ENCODE data around the gene GALNS. TPM values are rescaled to one million over a fixed set of nuclear protein-coding genes. Genes with fewer than 3 reads are reported as not detected.

Gene GALNS
- polyA plus RNA-seq, 6 donors from 2014 or later = 6.1 to 21.4 (median 9.5) TPM

DNA sequence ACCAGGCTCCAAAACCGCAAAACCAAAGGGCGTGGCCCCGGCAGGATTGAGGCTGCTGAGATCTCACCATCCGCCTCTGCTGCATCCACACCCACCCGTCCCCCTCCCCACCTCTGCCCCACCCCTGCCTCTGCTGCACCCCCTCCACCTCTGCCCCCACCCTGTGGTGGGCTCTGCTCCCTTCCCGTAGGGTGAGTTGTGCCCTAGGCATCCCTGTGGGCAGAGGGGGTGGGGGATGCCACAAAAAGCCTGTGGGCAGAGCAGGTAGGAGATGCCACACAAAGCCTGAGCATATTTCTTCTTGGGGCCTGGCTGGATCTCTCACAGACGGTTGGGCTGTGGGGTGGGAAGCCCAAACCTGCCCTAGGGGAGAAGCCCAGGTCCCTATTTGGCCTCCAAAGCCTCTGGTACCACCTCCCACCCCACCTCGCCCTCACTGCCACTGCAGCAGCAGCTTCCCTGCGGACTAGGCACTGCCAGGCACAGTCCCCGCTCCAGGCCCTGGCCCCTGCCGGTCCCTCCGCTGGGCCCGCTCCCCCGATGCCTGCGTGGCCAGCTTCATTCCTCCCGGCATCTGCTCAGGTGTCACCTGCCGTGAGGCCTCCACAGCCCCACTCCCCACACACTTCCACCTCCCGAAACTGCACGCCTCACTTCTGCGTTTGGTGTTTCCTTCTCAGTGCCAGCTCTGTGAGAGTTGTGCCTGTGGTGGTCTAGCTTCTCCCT lies 21.0 kb upstream of the GALNS start:
- peaks cover 0 to 16% of the 10 kb centered on the region in 2 donors for H3K36me3 Mint-ChIP-seq
- no peak overlapping the region for H3K4me3 Mint-ChIP-seq

GRCh38 chr16:88876942-88877526 lies 20.3 kb upstream of the GALNS start:
- ATAC-seq (ENCODE audit: low read depth in 2 of 2) (no peak), DNase-seq (no peak)
- H3K27me3 Mint-ChIP-seq = no peaks in the 10 kb centered on the region
- peaks cover 0 to 1% (median 0%) of the 10 kb centered on the region in 7 donors for H3K9me3 Mint-ChIP-seq
- peaks cover 0 to 16% of the 10 kb centered on the region in 2 donors for H3K36me3 Mint-ChIP-seq
- peaks cover under 1 to 2% (median 2%) of the 10 kb centered on the region in 3 donors for H3K4me1 Mint-ChIP-seq
- H3K27ac Mint-ChIP-seq = peak overlapping the region in 1 of 6 donors; percentile 86
- H3K4me3 Mint-ChIP-seq = no peak overlapping the region

More for the DNA sequence above, 21.0 kb upstream of the GALNS start:
- DNase-seq (no peak), ATAC-seq (ENCODE audit: low read depth in 2 of 2) (no peak)
- Mint-ChIP-seq H3K9me3 (peaks cover 0 to 1% (median 0%) of the 10 kb centered on the region in 7 donors), H3K4me1 (peaks cover 6 to 7% (median 6%) of the 10 kb centered on the region in 3 donors), H3K27ac (no peak overlapping the region), H3K27me3 (no peaks in the 10 kb centered on the region)

- Mint-ChIP-seq H3K36me3 (peaks cover 0 to 16% of the 10 kb centered on the region in 2 donors), H3K9me3 (peaks cover 0 to 1% (median 0%) of the 10 kb centered on the region in 7 donors), H3K4me1 (peaks cover 6 to 7% (median 6%) of the 10 kb centered on the region in 3 donors), H3K27ac (peak overlapping the region in 1 of 6 donors; percentile 95), H3K27me3 (peaks cover 0 to 5% (median 4%) of the 10 kb centered on the region in 3 donors), H3K4me3 (no peak overlapping the region)
- ATAC-seq (ENCODE audit: low read depth in 2 of 2) (no peak), DNase-seq (no peak)
Observed at GRCh38 chr16:88875703-88876234, 19.0 kb upstream of the GALNS start.

- Mint-ChIP-seq H3K27me3 (peaks cover 0 to 10% (median 8%) of the 10 kb centered on the region in 3 donors), H3K4me3 (no peak overlapping the region), H3K4me1 (peaks cover 9 to 12% (median 11%) of the 10 kb centered on the region in 3 donors), H3K27ac (peak overlapping the region in 1 of 6 donors; percentile 74), H3K9me3 (peaks cover 0 to 1% (median 0%) of the 10 kb centered on the region in 7 donors), H3K36me3 (peaks cover 0 to 16% of the 10 kb centered on the region in 2 donors)
- no peak for DNase-seq
- ATAC-seq (ENCODE audit: low read depth in 2 of 2) = no peak
Observed at GRCh38 chr16:88874938-88875599, 18.3 kb upstream of the GALNS start.

DNA sequence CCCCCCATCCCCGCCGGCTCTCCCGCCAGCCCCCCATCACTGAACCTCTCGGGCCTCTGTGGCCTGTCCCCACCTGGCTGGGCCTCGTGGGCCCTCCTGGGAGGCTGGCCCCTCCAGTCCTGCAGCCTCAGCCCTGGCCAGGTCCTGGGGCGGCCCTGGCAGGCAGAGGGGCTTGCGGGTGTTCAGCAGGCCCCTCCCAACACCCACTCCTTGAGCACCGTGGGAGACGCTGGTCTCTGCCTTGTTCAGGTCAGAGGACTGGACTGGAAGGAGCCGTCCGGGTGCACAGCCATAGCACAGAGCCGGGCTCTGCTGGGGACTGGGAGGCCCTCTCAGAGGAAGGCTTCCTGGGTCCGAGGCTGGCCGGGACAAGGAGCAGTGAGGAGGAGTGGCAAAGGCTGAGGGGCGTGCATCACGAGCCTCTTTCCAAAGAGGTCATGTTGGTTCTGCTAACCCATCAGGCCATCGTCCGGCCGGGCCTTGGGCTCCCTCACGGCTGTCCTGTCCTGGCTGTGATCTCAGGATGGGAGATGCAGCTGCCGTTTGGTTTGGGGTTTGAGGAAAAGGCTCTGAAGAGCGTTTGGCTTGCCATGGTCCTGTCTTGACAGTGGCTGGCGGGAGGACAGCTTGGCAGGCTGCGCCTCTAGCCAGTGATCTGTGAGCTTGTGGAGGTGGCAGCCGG lies 16.0 kb upstream of the GALNS start:
- Mint-ChIP-seq H3K36me3 (peaks cover 0 to 16% of the 10 kb centered on the region in 2 donors), H3K4me1 (peaks cover 9 to 12% (median 11%) of the 10 kb centered on the region in 3 donors), H3K27ac (peak overlapping the region in 2 of 6 donors; percentile 11 to 67), H3K27me3 (peaks cover 0 to 25% (median 8%) of the 10 kb centered on the region in 3 donors), H3K9me3 (peaks cover 0 to 1% (median 0%) of the 10 kb centered on the region in 7 donors), H3K4me3 (no peak overlapping the region)
- ATAC-seq (ENCODE audit: low read depth in 2 of 2) (no peak), DNase-seq (no peak)

DNA sequence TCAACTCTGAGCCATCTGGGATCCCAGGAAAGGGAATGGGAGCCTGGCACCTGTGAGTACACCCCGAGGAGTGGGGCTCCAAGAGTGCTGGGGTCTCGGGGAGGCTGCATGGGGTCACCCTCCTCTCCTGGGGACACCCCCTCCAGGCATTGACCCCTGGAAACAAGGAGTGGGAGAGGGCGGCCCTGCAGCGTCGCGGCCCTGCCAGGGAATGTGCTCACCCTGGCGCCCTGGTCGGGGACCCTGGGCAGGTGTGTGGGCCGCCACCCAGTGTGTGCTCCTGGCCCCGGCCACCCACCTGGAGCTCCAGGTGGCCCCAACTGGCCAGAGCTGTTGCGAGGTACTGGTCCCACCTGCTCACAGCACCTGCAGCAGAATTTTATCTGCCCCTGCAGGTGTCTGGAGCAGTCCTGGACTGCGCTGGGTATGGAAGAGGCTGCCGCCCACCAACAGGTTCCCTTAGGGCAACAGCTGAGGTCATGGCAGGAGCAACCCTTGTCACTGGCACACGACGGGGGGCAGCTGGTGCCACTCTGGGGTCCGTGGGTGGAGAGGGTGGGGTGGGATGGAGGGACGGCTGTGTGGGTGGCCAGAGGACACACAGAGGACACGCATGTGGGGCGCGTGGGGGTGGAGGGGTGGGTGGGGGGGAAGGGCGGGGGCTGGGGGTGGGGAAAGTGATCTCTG lies 15.1 kb upstream of the GALNS start:
- H3K36me3 Mint-ChIP-seq = peaks cover 0 to 16% of the 10 kb centered on the region in 2 donors
- peak overlapping the region in 3 of 6 donors; percentile 63 to 78 (median 66) for H3K27ac Mint-ChIP-seq
- H3K4me3 Mint-ChIP-seq = peak overlapping the region in 2 of 8 donors; percentile 57 to 61
- H3K9me3 Mint-ChIP-seq = peaks cover 0 to 1% (median 0%) of the 10 kb centered on the region in 7 donors
- no peak for ATAC-seq (ENCODE audit: low read depth in 2 of 2)
- H3K4me1 Mint-ChIP-seq = peaks cover 9 to 12% (median 11%) of the 10 kb centered on the region in 3 donors
- DNase-seq = no peak
- H3K27me3 Mint-ChIP-seq = peaks cover 0 to 25% (median 8%) of the 10 kb centered on the region in 3 donors

DNA sequence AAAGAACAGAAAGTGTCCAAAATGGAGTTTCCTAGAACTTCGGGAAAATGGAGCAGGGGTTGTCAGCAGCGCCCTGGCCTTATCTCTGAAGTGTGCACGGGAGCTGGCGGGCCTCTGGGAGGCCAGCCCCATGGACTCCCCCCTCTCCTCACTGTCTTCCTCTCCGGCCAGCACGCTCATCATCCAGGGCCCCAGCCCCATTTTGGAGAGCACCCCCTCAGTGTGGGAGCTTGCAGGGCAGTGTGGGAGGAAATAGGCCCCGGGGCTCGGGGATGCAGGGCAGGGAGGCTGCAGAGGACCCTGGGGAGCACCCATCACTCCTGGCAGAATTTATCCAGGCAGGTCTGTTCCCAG lies 14.6 kb upstream of the GALNS start:
- Mint-ChIP-seq H3K9me3 (peaks cover 0 to 1% (median 0%) of the 10 kb centered on the region in 7 donors), H3K4me3 (peak overlapping the region in 7 of 8 donors; percentile 7 to 76 (median 57)), H3K4me1 (peaks cover 9 to 12% (median 11%) of the 10 kb centered on the region in 3 donors)

DNA sequence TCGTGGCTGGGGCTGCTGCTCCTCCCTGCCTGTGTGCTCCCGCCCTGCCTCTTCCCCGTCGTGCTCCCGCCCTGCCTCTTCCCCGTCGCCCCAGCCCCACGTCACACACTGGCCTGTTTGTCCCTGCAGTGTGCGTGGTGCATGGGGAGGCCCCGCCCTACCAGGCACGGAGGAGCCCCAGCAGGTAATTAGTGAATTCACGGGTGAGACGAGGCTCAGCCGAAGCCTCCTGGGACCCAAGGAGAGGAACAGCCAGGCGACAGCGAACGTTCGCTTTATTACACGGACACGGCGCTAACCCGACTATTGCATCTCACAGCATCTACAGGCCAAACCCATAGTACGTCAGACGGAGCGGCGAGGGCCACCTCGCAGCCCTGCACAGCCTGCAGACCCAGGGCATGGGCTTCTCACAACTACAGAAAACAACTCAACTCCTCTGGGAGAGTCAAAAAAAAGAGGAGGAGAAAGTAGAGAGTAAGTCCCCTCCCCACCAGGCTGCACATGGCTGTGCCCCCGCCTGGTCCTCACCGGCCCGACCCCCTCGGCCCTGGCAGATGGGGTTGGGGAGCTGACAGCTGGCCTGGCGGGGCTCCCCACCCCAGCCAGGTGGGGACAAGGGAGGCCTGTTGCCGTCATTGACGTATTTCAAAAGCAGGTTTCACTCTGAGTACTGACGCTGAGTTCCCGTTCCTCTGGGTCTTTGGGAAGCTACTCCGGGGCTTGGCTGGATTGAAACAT lies 14.0 kb upstream of the GALNS start:
- ATAC-seq (ENCODE audit: low read depth in 2 of 2) = peak; percentile 68 to 69
- peaks cover 0 to under 1% (median 0%) of the 10 kb centered on the region in 7 donors for H3K9me3 Mint-ChIP-seq
- H3K4me3 Mint-ChIP-seq = peak overlapping the region in 7 of 8 donors; percentile 20 to 76 (median 57)
- peak; percentile 29 for DNase-seq
- H3K27me3 Mint-ChIP-seq = peaks cover 0 to 25% (median 8%) of the 10 kb centered on the region in 3 donors
- H3K4me1 Mint-ChIP-seq = peaks cover 9 to 12% (median 11%) of the 10 kb centered on the region in 3 donors
- peak overlapping the region in 5 of 6 donors; percentile 24 to 78 (median 66) for H3K27ac Mint-ChIP-seq
- H3K36me3 Mint-ChIP-seq = peaks cover 0 to 6% of the 10 kb centered on the region in 2 donors

More for the DNA sequence above, 14.6 kb upstream of the GALNS start:
- no peak for DNase-seq
- Mint-ChIP-seq H3K36me3 (peaks cover 0 to 12% of the 10 kb centered on the region in 2 donors), H3K27me3 (peaks cover 0 to 25% (median 8%) of the 10 kb centered on the region in 3 donors), H3K27ac (peak overlapping the region in 4 of 6 donors; percentile 60 to 78 (median 66))
- ATAC-seq (ENCODE audit: low read depth in 2 of 2) = peak in 1 of 2 donors; percentile 8

GRCh38 chr16:88869673-88869980 lies 12.9 kb upstream of the GALNS start:
- Mint-ChIP-seq H3K27me3 (peaks cover 0 to 25% (median 8%) of the 10 kb centered on the region in 3 donors), H3K36me3 (no peaks in the 10 kb centered on the region), H3K4me3 (no peak overlapping the region), H3K9me3 (no peaks in the 10 kb centered on the region), H3K27ac (no peak overlapping the region), H3K4me1 (peaks cover 9 to 12% (median 10%) of the 10 kb centered on the region in 3 donors)
- ATAC-seq (ENCODE audit: low read depth in 2 of 2) (no peak), DNase-seq (no peak)

DNA sequence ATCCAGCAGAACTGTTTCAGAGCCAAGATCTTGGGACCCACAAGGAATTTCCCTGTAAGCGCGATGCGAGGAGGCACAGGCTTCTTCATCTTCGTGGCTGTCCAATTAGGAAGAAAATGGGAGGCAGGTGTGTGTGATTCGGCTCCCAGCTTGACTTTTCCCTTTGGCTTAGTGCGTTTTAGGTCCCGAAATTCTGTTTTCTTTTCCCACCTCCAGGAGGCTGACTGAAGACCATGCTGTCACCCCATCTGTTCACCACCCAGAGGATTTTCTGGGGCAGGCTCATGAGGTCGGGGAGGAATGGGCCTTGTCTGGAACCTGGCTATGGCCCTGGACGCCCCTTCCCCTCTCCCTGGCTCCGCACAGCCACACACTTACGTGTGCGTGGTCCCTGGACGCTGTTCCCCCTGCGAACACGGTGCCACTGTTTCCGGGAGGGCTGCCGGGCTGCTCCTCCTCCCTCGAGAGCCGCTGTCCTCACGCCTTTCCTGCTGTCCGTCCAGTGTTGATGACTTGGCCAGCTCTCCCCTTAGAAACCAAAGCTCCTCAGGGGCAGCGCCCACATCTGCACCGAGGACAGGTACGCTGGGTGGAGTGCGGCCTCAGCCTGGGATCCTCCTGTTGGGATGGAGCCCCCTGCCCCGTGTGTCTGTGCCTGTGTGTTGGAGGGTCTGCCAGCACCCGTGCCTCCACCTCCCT lies 12.4 kb upstream of the GALNS start:
- Mint-ChIP-seq H3K27me3 (peaks cover 0 to 25% (median 8%) of the 10 kb centered on the region in 3 donors), H3K27ac (peak overlapping the region in 1 of 6 donors; percentile 12), H3K9me3 (no peaks in the 10 kb centered on the region), H3K4me3 (no peak overlapping the region), H3K36me3 (no peaks in the 10 kb centered on the region), H3K4me1 (peaks cover 9 to 12% (median 10%) of the 10 kb centered on the region in 3 donors)
- no peak for DNase-seq
- no peak for ATAC-seq (ENCODE audit: low read depth in 2 of 2)

DNA sequence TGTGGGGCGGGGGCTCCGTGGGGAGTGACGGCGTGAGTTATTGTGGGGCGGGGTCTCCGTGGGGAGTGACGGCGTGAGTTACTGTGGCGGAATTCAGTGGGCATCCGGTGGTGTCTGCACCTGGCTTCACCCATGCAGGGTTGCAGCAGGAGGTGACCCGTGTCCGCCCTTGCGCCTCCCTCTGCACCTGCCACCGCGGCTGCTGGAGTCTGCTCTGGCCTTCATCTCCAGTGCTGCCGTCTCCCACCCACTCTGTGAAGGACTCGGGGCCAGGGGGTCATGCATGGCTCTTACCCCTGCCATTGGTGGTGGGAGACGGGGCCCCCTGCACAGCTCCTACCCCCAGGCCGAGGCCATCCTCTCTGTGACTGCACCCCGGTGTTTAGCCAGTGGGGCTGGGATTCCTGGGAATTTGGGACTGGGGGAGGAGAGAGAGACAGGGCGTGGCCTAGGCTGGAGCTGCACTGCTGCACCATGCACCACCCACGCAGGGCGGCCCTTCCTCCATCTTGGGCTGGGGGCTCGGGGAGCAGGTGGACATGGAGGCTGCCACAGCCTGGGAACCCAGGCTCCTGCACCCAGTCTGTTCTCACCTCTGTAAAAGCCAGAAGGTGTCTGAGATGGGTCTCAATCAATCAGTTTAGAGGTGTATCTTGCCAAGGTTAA lies 11.0 kb upstream of the GALNS start:
- Mint-ChIP-seq H3K9me3 (no peaks in the 10 kb centered on the region), H3K27me3 (peaks cover 0 to 25% (median 8%) of the 10 kb centered on the region in 3 donors), H3K4me1 (peaks cover 9 to 12% (median 10%) of the 10 kb centered on the region in 3 donors), H3K4me3 (no peak overlapping the region), H3K36me3 (no peaks in the 10 kb centered on the region), H3K27ac (peak overlapping the region in 1 of 6 donors; percentile 20)
- no peak for DNase-seq
- no peak for ATAC-seq (ENCODE audit: low read depth in 2 of 2)

Measured in naive B cell (primary cell).